Stimulated activated CD8-positive, alpha-beta memory T cell treated with anti-CD3 and anti-CD28 coated beads, Interleukin-15, amount 100 ng/mL, for 24 hours (primary cell): ENCODE results near the gene GLIPR2.
"Not testable (repeated sequence)": the region's sequence is repeated elsewhere in the genome, so short reads cannot be mapped to it uniquely, and the experiment has no call there.

Source experiments
- DNase-seq: peaks from one replicate; pipeline ENCODE4 v3.0.0-alpha.2; 2020; ENCODE audit warnings: low read depth

The GLIPR2 gene

DNA sequence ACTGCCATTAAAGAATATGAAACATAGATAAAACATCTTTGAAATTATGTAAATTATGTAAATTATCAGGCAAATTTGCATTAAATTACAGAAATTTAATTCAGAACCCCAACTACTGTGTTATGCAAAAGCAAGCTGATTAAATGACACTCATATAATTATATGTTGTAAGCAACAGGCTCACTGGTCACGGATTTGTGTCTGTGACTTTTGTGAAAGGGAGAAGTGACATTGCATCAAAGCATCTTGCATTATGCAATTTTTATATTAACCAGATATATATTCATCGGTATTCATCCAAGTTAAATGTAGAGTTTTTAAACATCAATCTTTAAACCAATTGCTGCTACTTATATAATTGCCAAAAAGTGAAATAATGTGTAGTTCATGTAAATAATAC is 13.0 kb upstream of the GLIPR2 start:
- no peak for DNase-seq

DNA sequence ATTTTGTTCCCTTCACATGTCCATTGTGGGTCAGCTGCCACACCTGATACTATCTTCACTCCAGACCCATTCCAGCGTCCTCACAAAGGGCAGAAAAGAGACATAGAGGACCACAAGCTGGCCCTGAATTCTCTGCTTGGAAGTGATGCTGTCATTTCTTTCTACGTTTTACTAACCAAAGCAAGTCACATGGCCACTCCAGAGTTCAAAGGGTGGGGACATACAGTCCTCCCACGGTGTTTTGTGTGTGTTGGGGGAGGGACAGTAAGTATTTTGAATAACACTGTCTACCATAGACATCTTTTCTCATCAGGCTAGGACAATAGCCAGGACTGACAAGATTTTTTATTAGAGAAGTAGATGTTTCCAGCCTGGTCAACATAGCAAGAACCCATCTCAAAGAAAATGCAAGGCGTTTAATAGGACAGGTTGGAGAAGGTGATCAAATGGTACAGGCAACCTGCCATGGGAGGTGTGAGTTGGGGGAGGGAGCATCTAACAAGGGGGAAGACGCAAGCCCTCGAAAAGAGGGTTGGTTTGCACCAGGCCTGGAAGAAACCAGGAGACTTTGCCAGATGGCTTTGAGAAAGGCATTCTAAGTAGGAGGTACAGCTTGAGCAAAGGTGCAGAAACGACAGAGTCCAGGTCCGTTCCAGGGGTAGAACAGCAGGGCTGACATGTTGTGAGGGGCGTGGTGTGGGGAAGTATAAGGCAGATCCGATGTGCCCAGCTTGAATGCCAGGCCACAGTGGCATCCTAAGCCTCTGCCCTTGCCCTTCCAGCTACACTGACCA is 11.3 kb upstream of the GLIPR2 start:
- no peak for DNase-seq

DNA sequence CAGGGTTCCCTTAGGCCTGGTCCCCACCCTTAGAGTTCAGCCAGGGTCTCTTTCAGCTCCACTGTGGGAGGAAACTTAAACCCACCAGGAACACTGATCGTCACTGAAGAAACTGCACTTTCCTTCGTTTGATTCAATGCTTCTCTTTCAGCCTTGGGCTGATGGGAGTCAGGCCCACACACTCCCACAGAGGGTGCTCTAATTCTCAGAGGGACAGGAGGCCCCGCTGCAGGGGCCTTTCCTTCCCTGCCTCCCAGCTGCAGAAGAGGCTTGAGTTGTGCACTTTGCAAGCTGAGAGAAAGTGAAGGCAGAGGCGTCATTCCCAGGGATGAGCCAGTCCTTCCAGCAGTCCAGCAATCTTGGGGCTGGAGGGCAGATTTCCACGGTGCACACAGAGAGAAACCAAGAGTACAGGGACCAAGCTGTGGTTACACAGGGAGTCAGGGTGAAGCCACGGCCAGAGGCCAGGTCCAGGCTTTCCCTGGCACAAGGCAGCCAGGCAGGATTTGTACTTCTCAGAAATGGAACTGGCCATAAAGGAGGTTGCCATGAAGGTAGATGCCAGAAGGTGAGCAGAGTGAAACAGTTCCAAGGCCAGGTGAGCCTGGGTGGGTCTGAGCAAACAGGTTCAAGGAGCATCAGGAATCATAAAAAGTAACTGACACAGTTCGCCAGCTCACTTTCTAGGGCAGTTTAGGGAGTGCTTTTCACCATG is 10.4 kb upstream of the GLIPR2 start:
- no peak for DNase-seq

DNA sequence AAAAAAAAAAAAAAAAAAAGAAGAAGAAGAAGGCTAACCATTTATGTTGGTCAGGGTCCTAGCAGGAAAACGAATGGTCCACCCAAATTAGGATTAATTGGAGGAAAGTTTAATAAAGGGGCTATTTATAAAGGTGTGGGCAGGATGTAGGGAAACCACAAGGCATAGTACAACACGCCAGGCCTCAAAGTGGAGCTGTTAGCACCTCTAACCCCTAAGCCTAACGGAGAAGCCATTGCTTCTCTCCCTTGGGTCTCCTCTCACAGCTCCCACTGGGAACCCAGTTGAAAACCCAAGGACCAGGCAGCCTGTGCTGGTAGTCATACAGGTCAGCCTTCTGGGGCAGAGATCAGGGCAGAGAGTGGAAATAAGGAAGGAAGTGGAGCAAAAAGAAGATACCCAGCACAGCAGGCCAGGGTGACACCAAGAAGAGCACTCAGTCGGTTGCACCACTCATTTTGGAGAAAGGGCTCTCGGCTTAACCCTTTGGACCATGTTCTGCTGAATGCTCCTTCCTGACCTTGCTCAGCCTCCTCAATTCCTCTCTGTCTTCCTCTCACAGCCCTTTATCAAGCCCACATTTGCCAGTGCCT is 8.8 kb upstream of the GLIPR2 start:
- no peak for DNase-seq

DNA sequence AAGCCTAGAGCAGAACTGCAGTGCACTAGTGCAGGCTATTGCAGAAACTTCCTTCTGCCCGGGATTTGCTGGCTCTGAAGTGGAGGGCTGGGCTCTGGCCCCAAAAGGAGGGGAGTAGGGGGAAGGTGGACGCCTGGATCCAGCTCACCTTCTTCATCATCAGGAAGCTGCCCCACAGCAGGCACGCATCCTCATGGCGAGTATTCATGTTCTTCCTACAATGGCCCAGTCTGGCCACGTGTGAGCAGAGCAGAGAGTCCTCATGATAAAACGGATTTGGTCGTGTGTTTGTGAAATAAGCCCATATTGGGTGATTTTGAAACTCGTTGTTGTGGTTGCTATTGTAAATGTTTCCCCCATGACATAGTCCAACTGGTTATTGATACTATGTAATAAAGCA is 8.2 kb upstream of the GLIPR2 start:
- no peak for DNase-seq

DNA sequence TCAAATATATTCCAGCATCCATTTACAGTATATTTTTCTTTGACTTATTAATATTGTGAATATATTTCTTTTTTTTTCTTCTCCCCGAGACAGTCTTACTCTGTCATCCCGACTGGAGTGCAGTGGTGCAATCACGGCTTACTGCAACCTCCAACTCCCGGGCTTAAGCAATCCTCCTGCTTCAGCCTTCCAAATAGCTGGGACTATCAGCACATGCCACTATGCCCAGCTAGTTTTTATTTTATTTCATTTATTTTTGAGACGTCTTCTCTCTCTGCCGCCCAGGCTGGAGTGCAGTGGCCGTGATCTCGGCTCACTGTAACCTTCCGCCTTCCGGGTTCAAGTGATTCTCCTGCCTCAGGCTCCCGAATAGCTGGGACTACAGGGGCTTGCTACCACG is 7.4 kb upstream of the GLIPR2 start:
- DNase-seq = no peak

DNA sequence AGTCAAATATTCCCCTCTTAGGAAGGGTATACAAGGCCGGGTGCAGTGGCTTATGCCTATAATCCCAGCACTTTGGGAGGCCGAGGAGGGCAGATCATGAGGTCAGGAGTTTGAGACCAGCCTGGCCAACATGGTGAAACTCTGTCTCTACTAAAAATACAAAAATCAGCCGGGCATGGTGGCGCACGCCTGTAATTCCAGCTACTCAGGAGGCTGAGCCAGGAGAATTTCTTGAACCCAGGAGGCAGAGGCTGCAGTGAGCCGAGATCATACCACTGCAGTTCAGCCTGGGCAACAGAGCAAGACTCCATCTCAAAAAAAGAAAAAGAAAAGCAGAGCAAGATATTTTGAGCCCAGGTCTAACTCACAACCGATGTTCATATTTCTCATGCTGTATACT is 4.9 kb upstream of the GLIPR2 start:
- DNase-seq = not testable (repeated sequence)

DNA sequence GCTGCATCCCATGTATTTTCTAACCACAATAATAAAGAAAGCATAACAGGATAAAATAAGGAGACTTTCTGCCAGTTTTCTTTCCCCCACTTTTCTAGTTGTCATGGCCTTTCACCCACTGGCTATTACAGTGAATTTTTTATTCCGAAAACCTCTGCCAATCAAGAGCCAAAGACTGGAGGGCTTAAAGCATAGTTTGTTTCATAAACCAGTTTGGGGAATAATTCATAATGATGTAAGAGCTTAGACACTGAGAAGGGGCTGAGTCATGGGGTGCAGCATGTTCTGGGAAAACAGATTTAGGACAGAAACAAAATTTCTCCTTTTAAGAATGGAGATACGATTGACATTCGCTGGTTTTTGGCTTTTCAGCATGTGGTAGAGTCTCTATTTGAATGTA is 4.4 kb upstream of the GLIPR2 start:
- DNase-seq = no peak

DNA sequence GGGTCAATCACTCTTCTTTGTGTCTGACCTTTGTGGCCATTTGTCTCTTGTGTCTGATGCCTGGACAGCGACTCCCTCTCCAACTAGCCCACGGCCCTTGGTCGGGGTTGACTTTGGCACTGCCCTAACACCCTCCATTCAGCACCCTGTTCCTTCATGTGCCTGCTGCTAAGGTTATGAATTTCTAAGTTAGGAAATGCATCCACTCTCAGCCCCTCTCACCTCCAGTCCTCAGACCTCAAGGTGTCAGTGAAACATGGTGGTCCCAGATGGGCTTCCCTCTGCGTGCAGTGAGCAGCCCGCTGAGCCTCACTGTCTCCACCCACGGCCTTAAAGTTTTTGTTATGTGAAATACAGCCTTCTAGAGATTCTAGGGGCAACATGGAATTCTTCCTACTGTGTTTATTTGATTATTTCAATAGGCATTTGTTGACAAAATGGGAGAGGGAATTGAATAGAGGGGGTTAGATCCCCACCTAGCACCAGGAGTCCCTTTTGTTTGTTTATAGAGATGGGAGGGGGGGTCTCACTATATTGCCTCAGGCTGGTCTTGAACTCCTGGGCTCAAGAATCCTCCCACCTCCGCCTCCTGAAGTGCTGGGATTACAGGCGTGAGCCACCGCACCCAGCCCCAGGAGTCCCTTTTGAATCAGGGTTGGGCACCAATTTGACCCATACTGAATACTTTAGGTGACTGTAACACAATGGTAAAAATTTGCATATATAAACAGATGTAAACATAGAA is 1.6 kb upstream of the GLIPR2 start:
- DNase-seq = no peak

DNA sequence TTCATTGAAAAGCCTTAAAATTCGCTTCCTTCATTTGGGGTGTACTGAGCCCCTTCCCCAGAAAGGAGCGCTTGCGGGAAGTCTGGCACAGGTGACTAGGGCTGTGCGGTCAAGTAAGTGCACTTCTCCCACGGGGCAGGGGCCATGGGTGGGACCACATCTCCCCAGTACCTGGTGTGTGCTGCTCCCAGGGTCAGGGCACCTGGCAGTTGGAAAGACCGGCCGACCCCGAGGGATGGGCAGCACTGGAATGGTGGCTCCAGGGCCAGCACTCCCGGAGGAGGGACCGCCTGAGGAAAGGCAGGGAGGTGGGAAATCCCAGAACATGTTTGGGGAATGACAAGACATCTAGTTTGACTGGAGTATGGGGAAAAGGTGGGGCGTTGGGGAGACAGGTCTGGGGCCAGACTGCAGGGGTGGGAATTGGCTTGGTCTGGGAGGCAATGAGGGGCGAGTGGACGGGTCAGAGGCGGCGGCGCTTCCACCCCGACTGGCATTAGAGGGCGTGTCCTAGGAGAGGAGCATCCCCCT is 727 bp upstream of the GLIPR2 start:
- no peak for DNase-seq

DNA sequence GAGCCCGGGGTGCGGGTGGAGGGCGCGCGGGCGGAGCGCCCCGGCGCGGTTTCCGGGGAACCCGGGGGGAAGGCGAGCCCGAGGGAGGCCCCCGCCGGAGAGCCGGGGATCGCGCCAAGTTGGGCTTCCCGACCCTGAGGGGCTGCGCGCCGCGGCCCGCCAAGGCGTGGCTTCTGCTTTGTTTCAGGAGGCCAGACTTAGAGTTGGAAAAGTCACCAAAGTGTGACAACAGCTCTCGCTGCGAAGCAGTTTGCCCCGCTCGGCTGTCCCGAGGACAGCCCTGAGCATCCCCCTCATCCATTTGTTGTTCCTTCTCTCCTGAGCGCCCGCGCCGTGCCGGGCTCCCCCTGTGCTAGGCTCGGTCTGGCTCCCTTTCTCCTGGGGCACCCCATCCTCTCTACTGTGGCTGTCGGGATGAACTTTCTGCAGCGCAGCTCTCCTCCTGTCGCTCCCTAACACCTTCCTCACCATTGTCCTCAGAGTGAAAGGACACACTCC is 410 bp downstream of the GLIPR2 start:
- no peak for DNase-seq

DNA sequence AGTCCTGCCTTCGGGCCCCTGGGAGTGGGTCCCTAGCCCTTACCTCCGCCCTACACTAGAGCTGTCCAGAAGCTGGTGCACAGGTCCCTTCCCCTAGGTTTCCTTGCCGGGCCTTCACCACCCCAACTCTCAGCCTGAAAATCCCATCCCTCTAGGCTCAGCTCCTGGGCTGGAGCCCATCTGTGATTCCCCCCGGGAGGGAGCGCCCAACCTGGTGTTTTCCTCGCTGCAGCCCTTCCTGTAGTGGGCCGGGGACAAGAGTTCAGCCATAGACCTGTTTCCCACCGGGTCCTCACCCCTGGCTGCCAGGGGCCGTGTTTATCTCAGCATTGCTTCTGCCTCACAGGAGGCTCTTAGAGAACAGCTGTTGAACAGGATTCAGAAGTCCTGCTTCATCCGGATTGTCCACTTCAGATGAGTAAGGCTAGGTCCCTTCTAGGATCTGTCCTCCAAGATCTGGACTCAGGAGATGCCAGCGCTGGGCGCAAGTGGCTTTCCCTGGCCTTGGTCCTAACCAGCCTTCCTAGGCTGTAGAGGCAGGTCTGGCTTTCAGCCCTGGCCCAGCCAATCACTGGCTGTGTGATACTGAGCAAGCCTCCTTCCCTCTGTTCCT is 965 bp downstream of the GLIPR2 start:
- DNase-seq = no peak

DNA sequence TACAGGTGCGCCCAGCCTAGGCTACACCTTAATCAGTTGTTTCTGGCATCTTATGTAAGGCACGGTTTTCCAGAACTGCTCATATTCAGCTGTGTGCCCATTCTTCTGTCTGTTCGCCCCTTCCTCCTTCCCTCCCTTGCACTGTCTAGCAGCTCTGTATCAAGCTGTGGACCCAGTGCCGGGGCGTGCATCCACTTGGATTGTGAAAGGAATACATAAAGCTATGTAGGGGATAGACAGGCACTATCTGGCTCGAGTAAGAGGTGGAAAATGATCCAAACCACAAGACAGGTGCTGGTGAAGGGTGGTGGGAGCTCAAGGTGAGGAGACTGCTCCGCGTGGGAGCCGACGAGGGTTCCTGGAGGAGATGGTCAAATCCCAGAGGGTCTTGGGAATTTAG is 2.0 kb downstream of the GLIPR2 start:
- no peak for DNase-seq

DNA sequence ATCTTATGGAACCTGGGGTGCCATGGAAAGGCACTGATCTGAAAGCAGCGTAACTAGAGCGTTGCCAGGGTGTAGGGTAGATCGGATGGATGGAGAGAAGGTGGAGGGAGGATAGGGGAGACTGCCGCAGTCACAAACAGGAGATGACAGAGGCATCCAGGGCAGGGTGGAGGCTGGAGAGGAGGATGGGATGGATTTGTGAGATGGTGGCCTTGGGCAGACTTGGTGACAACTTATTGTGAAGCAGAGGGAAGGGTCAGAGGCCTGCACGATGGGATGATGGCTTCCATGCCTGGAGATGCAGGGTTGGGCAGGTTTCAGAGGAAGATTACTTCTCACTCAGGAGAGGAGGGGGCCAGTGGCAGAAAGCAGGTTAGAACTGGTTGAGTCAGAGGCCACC is 2.4 kb downstream of the GLIPR2 start:
- DNase-seq = no peak

DNA sequence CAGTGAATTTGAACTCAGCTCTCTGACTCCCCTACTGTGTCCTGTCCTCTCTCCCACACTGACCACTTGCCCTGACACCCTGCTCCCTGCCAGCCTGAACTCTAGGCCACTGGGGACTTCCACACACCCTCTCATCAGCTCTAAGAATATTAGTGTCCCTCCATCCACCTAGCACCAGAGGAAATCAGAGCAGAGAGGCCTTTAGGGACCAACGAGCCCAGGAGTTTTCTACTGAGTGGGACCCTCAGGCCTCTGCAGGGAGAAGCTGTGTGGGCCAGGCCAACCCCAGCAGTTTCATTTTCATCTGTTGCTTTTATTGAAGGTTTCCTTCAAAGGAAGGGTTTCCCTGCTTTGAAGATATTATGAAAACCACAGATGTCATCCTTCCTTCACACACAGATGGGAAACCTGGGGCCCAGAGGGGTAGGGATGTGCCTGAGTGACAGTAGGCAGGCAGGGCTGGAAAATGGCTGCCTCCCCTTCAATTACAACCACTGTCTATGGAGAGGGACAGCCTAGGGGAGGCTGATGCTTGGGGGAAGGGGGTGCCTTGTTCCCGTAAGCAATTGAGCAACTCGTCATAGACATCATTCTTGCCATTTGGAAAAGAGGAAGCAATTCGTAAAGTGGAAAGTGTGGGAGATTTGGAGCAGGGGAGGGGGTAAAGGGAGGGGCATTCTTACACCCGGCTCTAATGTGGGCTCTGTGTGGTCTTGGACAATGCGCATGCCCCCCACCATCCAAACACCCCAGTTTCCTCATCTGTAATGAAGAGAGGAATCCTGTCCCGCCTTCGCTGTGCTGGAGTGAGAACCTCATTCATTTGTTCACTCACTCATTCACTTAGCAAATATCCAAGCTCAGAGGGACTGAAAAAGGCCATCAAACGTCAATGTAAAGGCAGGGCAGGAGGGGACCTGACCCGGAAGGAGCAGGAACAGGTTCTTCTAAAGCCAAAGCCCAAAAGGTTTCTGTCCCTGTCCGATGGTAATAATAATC is 3.9 kb downstream of the GLIPR2 start:
- DNase-seq = no peak

DNA sequence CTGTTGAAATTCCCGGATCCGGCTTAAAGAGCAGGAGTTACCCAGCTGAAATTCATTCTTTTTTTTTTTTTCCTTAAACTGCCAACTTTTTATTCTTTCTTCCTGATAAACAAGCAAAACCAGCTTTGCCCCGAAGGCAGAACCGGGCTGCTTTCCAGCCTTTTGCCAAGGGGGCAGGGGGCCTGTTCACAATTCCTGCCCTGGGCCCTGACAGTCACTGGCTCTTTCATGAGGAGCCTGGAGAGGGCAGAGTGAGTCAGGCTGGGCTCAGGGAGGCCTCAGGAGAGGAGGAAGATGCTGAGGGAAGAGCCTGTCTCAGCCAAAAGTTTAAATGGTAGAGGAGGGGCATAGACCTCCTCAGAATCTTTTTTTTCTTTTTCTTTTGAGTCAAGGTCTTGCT is 4.8 kb downstream of the GLIPR2 start:
- DNase-seq = no peak

DNA sequence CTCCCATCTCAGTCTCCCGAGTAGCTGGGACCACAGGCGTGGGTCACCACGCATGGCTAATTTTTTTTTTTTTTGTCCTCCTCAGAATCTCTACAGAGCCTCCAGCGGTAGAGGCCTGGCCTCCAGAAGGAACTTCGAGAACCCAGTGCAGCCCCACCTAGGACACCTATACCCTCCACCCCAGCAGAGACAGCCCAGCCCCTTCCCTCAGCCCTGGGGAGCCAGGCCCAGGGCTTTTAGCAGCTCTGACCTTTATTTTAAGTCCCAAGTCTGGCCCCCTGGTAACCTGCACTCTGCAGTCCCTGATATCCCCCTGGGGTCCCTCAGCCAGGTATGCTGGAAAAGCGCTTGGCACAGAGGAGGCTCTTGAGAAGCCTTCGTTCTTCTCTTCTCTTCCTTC is 5.2 kb downstream of the GLIPR2 start:
- no peak for DNase-seq

DNA sequence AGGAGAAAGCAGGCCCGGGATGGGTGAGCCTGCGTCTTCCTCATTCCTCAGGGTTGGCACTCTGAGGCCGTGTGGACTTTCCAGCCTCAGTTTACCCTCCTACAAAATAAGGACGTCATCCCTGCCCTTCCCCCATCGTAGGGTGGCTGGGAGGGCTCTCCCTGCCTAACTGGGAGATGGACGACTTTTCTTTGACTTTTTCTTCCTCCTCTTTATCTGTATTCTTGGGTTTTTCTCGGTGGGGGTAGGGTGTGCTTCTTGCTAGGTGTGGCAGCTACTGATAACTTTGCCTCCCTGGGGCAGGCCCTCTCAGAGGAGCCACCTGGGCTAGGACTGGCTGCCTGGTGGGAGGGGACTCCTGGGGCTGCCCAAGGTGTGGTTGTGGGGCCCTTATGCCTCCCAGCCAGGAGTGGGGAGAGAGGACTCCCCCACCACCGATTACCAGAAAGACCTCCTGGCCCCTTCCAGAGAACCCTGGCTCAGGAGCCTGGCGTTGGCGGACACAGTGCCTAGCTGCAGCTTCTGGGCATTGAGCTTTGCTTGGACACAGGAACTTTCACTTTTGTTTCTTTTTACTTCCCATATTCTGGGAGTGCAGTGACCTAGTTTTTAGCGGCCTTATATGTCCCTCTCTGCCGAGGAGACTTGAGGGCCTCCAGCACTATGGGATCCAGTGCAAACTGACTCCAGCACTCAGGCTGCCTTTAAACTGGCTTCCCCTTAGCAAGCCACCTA is 6.1 kb downstream of the GLIPR2 start:
- no peak for DNase-seq

DNA sequence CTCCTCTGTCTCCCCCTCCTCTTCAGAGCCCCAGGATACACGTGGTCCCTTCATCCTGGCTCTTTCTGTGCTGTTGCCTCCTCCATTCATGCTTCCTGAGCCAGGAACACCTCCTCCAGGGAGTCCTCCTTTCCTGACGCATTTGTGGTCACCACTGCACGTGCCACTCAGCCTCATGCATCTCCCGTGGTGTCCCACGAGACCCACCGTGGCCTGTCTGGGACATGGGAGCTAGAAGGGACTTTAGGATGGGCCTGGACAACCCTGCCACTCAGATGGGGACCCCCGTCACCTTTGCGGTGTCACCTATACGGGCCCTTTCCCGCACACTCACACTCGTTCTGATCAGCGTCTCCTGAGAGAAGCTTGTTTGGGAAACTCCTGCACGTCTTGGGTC is 6.7 kb downstream of the GLIPR2 start:
- DNase-seq = no peak
